Measurements from ENCODE around the gene MAP4K5.

MAP4K5 gene

GRCh38 chr14:50397390-50398188 lies 134.8 kb downstream of the MAP4K5 start:
- DNase-seq: no peak

- peak; percentile 51 to 55 for DNase-seq
Measured at GRCh38 chr14:50396631-50397389, 135.6 kb downstream of the MAP4K5 start, which contains the start of gene CDKL1. Gene CDKL1, minus strand, starts transcription at chr14:50396881. Its CDS starts 1,013 bp downstream, at chr14:50395868.

- DNase-seq: no peak
Measured at GRCh38 chr14:50395448-50395847, 136.9 kb downstream of the MAP4K5 start.

- no peak for DNase-seq
Measured at GRCh38 chr14:50394713-50395112, 137.7 kb downstream of the MAP4K5 start.

GRCh38 chr14:50389668-50390441 lies 142.5 kb downstream of the MAP4K5 start:
- DNase-seq: no peak

- DNase-seq: no peak
Measured at GRCh38 chr14:50388256-50388931, 144.0 kb downstream of the MAP4K5 start.

GRCh38 chr14:50387548-50387947 lies 144.8 kb downstream of the MAP4K5 start:
- DNase-seq: no peak

- no peak for DNase-seq
Measured at GRCh38 chr14:50383618-50384225, 148.6 kb downstream of the MAP4K5 start.

- no peak for DNase-seq
Measured at GRCh38 chr14:50381823-50382287, 150.5 kb downstream of the MAP4K5 start.

GRCh38 chr14:50381008-50381407 lies 151.4 kb downstream of the MAP4K5 start:
- no peak for DNase-seq

GRCh38 chr14:50380455-50380854 lies 151.9 kb downstream of the MAP4K5 start:
- no peak for DNase-seq

- DNase-seq: no peak
Measured at GRCh38 chr14:50379563-50379962, 152.8 kb downstream of the MAP4K5 start.

- DNase-seq: no peak
Measured at GRCh38 chr14:50377550-50378085, 154.8 kb downstream of the MAP4K5 start.

GRCh38 chr14:50375760-50376159 lies 156.6 kb downstream of the MAP4K5 start:
- DNase-seq: no peak

GRCh38 chr14:50373959-50374358 lies 158.4 kb downstream of the MAP4K5 start:
- DNase-seq: no peak

GRCh38 chr14:50371546-50371945 lies 160.8 kb downstream of the MAP4K5 start:
- no peak for DNase-seq

Measured in stimulated activated CD4-positive, alpha-beta T cell treated with anti-CD3 and anti-CD28 coated beads, Interleukin-4, amount 100 ng/mL, for 4 hours (primary cell).